HG03354 (cell line): ENCODE results near the gene CTSA.
"Not testable (repeated sequence)": the region's sequence is repeated elsewhere in the genome, so short reads cannot be mapped to it uniquely, and the experiment has no call there.

Experiments
- ATAC-seq: cut with Tn5 transposase; IDR thresholded peaks from one replicate; pipeline ENCODE4 v1.9.1; 2021; ENCODE audit warnings: mild to moderate bottlenecking; ENCODE audit not compliant: unreplicated experiment, poor library complexity, severe bottlenecking

Gene CTSA

GRCh38 chr20:45892049-45892825 lies 1.1 kb downstream of the CTSA start:
- no peak for ATAC-seq

GRCh38 chr20:45892828-45893500 lies 1.8 kb downstream of the CTSA start:
- ATAC-seq = no peak

GRCh38 chr20:45893831-45894230 lies 2.7 kb downstream of the CTSA start:
- ATAC-seq = no peak

GRCh38 chr20:45894797-45895196 lies 3.7 kb downstream of the CTSA start:
- no peak for ATAC-seq

GRCh38 chr20:45896641-45897161 lies 5.6 kb downstream of the CTSA start:
- ATAC-seq = no peak

GRCh38 chr20:45897289-45897688 lies 6.2 kb downstream of the CTSA start:
- no peak for ATAC-seq

- ATAC-seq = no peak
Measured at GRCh38 chr20:45897692-45898091, 6.6 kb downstream of the CTSA start.

- ATAC-seq = no peak
Measured at GRCh38 chr20:45898285-45898684, 7.2 kb downstream of the CTSA start.

GRCh38 chr20:45899046-45899835 lies 8.1 kb downstream of the CTSA start:
- no peak for ATAC-seq

- ATAC-seq = not testable (repeated sequence)
Measured at GRCh38 chr20:45901332-45901731, 10.2 kb downstream of the CTSA start.

GRCh38 chr20:45902199-45902701 lies 11.1 kb downstream of the CTSA start:
- no peak for ATAC-seq

GRCh38 chr20:45904583-45905504 lies 13.7 kb downstream of the CTSA start:
- no peak for ATAC-seq

GRCh38 chr20:45905505-45906079 lies 14.5 kb downstream of the CTSA start:
- no peak for ATAC-seq

GRCh38 chr20:45907219-45907948 lies 16.2 kb downstream of the CTSA start:
- no peak for ATAC-seq

GRCh38 chr20:45908084-45908483 lies 16.9 kb downstream of the CTSA start:
- ATAC-seq = no peak

- ATAC-seq = no peak
Measured at GRCh38 chr20:45909336-45909808, 18.2 kb downstream of the CTSA start.

GRCh38 chr20:45909817-45910669 lies 18.9 kb downstream of the CTSA start:
- ATAC-seq = no peak
